HEK293T (cell line): ENCODE results near the gene ENPP6.

Experiments used
- CTCF ChIA-PET: fragments of 350-600 bp; formaldehyde crosslinking; extraction: SDS; loops from one replicate; lab custom pipeline; 2021; ENCODE audit warnings: antibody characterized with exemption, inconsistent platforms; lab: Yijun Ruan, JAX
- POLR2A ChIA-PET: fragments of 350-600 bp; formaldehyde crosslinking; extraction: SDS; loops from one replicate; lab custom pipeline; 2020; ENCODE audit warnings: antibody characterized with exemption, inconsistent platforms; lab: Yijun Ruan, JAX
- DNase-seq: peaks from one replicate; pipeline ENCODE4 v3.0.0; 2012; ENCODE audit warnings: mixed read lengths; ENCODE audit errors: extremely low spot score
- ARNT ChIP-seq: fragments of 450-650 bp; IDR thresholded peaks from 2 replicates; pipeline ENCODE4 v1.6.1; 2017; ENCODE audit warnings: mild to moderate bottlenecking
- BHLHE40 ChIP-seq: fragments of 450-650 bp; IDR thresholded peaks from 2 replicates; pipeline ENCODE4 v1.6.1; 2016; ENCODE audit warnings: mild to moderate bottlenecking, moderate library complexity, borderline replicate concordance
- CTBP1 ChIP-seq: fragments of 450-650 bp; IDR thresholded peaks from 2 replicates; pipeline ENCODE4 v1.6.1; 2016; ENCODE audit warnings: borderline replicate concordance
- ELF4 ChIP-seq: fragments of 450-650 bp; IDR thresholded peaks from 2 replicates; pipeline ENCODE4 v1.6.1; 2017; ENCODE audit warnings: antibody characterized with exemption
- FOXA1 ChIP-seq: fragments of 450-650 bp; IDR thresholded peaks from 2 replicates; pipeline ENCODE4 v1.6.1; 2016; ENCODE audit warnings: mild to moderate bottlenecking
- FOXK2 ChIP-seq: fragments of 450-650 bp; IDR thresholded peaks from 2 replicates; pipeline ENCODE4 v1.6.1; 2016; ENCODE audit warnings: mild to moderate bottlenecking
- FOXM1 ChIP-seq: fragments of 450-650 bp; IDR thresholded peaks from 2 replicates; pipeline ENCODE4 v1.6.1; 2017; ENCODE audit warnings: mild to moderate bottlenecking, borderline replicate concordance
- HDGF ChIP-seq: fragments of 450-650 bp; IDR thresholded peaks from 2 replicates; pipeline ENCODE4 v1.6.1; 2017; ENCODE audit warnings: antibody characterized with exemption, borderline replicate concordance
- L3MBTL2 ChIP-seq: fragments of 450-650 bp; conservative IDR thresholded peaks from 2 replicates; pipeline ENCODE4 v1.6.1; 2016; ENCODE audit warnings: mild to moderate bottlenecking
- LEF1 ChIP-seq: fragments of 450-650 bp; IDR thresholded peaks from 2 replicates; pipeline ENCODE4 v1.6.1; 2017; ENCODE audit warnings: mild to moderate bottlenecking, borderline replicate concordance
- NFRKB ChIP-seq: fragments of 450-650 bp; IDR thresholded peaks from 2 replicates; pipeline ENCODE4 v1.6.1; 2016; ENCODE audit warnings: mild to moderate bottlenecking, moderate library complexity
- PKNOX1 ChIP-seq: fragments of 450-650 bp; IDR thresholded peaks from 2 replicates; pipeline ENCODE4 v1.6.1; 2016
- SP1 ChIP-seq: fragments of 450-650 bp; IDR thresholded peaks from 2 replicates; pipeline ENCODE4 v1.6.1; 2017
- SUZ12 ChIP-seq: fragments of 450-650 bp; IDR thresholded peaks from 2 replicates; pipeline ENCODE4 v1.6.1; 2016; ENCODE audit warnings: mild to moderate bottlenecking
- TARDBP ChIP-seq: fragments of 450-650 bp; IDR thresholded peaks from 2 replicates; pipeline ENCODE4 v1.6.1; 2016
- ZNF384 ChIP-seq: fragments of 450-650 bp; IDR thresholded peaks from 2 replicates; pipeline ENCODE4 v1.6.1; 2016

The ENPP6 gene

GRCh38 chr4:184066584-184067300, 150.9 kb downstream of the ENPP6 start:
- TF ChIP-seq FOXA1: no peak
- peak; percentile 57 for TF ChIP-seq PKNOX1
- TF ChIP-seq NFRKB: no peak
- no peak for TF ChIP-seq LEF1
- no peak for TF ChIP-seq HDGF
- no peak for TF ChIP-seq BHLHE40
- no peak for DNase-seq
- ChIA-PET CTCF (interaction anchor here (0.6 to 1.1 kb wide), 2 partner anchors 9 to 194 kb away, joined by 3 to 4 read pairs; no protein-coding TSS in a partner anchor), POLR2A (interaction anchor here (0.8 to 1.1 kb wide), 4 partner anchors 15 to 107 kb away, joined by 3 read pairs; no protein-coding TSS in a partner anchor)

- ChIA-PET CTCF (interaction anchor here (0.6 kb wide), 1 partner anchor 52 kb away, joined by 3 read pairs; no protein-coding TSS in a partner anchor), POLR2A (no interaction called here)
- no peak for DNase-seq
- TF ChIP-seq CTBP1 (no peak), ARNT (no peak), HDGF (no peak), FOXK2 (no peak), BHLHE40 (no peak)
These were observed 152.8 kb downstream of the ENPP6 start for GRCh38 chr4:184064877-184065276.

GRCh38 chr4:184062769-184063168, 154.9 kb downstream of the ENPP6 start:
- CTCF ChIA-PET: no interaction called here
- POLR2A ChIA-PET: no interaction called here
- no peak for DNase-seq
- TF ChIP-seq FOXA1 (no peak), PKNOX1 (no peak), SUZ12 (no peak)

GRCh38 chr4:184061582-184061981, 156.1 kb downstream of the ENPP6 start:
- ChIA-PET CTCF (no interaction called here), POLR2A (no interaction called here)
- TF ChIP-seq ARNT (no peak), CTBP1 (no peak), FOXA1 (no peak), LEF1 (no peak), SUZ12 (no peak), SP1 (no peak), FOXM1 (no peak), ELF4 (no peak), ZNF384 (no peak), NFRKB (no peak), BHLHE40 (no peak), L3MBTL2 (no peak)
- no peak for DNase-seq

GRCh38 chr4:184059099-184059498, 158.6 kb downstream of the ENPP6 start:
- TF ChIP-seq CTBP1 (no peak), LEF1 (no peak), NFRKB (no peak), SP1 (no peak), ZNF384 (no peak), FOXK2 (no peak), BHLHE40 (no peak), HDGF (no peak)
- POLR2A ChIA-PET: no interaction called here
- no peak for DNase-seq
- CTCF ChIA-PET: no interaction called here

GRCh38 chr4:184058026-184058425, 159.6 kb downstream of the ENPP6 start:
- TF ChIP-seq HDGF (no peak), CTBP1 (no peak), NFRKB (no peak), ELF4 (no peak), ARNT (no peak), FOXM1 (no peak), PKNOX1 (no peak), ZNF384 (no peak), FOXK2 (no peak), L3MBTL2 (no peak), BHLHE40 (no peak), FOXA1 (no peak), LEF1 (no peak), SUZ12 (no peak), SP1 (no peak), TARDBP (no peak)
- ChIA-PET CTCF (interaction anchor here (1.4 kb wide), 1 partner anchor 8 kb away, joined by 4 read pairs; no protein-coding TSS in a partner anchor), POLR2A (no interaction called here)
- no peak for DNase-seq
